GM10266 (cell line): ENCODE data around the gene GBA2.

ENCODE experiments used
- DNase-seq: peaks from one replicate; pipeline ENCODE4 v3.0.0; 2012; ENCODE audit errors: extremely low spot score
- CTCF ChIP-seq: IDR thresholded peaks from 2 replicates; pipeline ENCODE4 v1.5.1; 2012; ENCODE audit warnings: mild to moderate bottlenecking, low read depth; ENCODE audit not compliant: control insufficient read depth, insufficient read depth; ENCODE audit errors: missing control alignments

GBA2 gene

GRCh38 chr9:35791297-35791921 lies 42.4 kb upstream of the GBA2 start, which contains the start of gene NPR2:
TSS of gene NPR2 (plus strand) at chr9:35791591. CDS start at chr9:35792409, 818 bp downstream.
- DNase-seq = no peak

GRCh38 chr9:35790385-35791296 lies 41.6 kb upstream of the GBA2 start:
- TF ChIP-seq CTCF = peak; percentile 82

More at GRCh38 chr9:35791297-35791921, 42.4 kb upstream of the GBA2 start, which contains the start of gene NPR2:
- no peak for TF ChIP-seq CTCF

GRCh38 chr9:35790025-35790384 lies 41.0 kb upstream of the GBA2 start:
- TF ChIP-seq CTCF = no peak
- no peak for DNase-seq

More at GRCh38 chr9:35790385-35791296, 41.6 kb upstream of the GBA2 start:
- peak; percentile 90 for DNase-seq

- no peak for DNase-seq
Measured at GRCh38 chr9:35789541-35789940, 40.5 kb upstream of the GBA2 start.

GRCh38 chr9:35783418-35783817 lies 34.4 kb upstream of the GBA2 start:
- DNase-seq = no peak
- no peak for TF ChIP-seq CTCF

More at GRCh38 chr9:35789541-35789940, 40.5 kb upstream of the GBA2 start:
- TF ChIP-seq CTCF = no peak

- no peak for DNase-seq
- TF ChIP-seq CTCF = no peak
Measured at GRCh38 chr9:35781066-35781465, 32.0 kb upstream of the GBA2 start.

- TF ChIP-seq CTCF = no peak
- DNase-seq = no peak
Measured at GRCh38 chr9:35778496-35778895, 29.5 kb upstream of the GBA2 start.
